NT2/D1 (cell line): ENCODE measurements around the gene MYF5.
A peak's percentile ranks its signal among the peaks of the same experiment; 100 is the strongest.

Experiments used
- DNase-seq: peaks from one replicate; pipeline ENCODE4 v3.0.0-alpha.2; 2011; ENCODE audit warnings: low read depth, low spot score
- H3K27me3 ChIP-seq: 2 replicates; pipeline ENCODE4 v1.6.0; 2011; ENCODE audit warnings: mild to moderate bottlenecking; ENCODE audit not compliant: insufficient read length, insufficient read depth
- H3K36me3 ChIP-seq: 2 replicates; pipeline ENCODE4 v1.6.1; 2011; ENCODE audit warnings: mild to moderate bottlenecking, low read length, mixed read lengths; ENCODE audit not compliant: insufficient read depth, insufficient read length
- H3K4me1 ChIP-seq: 2 replicates; pipeline ENCODE4 v1.5.1; 2011; ENCODE audit not compliant: insufficient read depth, insufficient read length
- H3K4me3 ChIP-seq: 2 replicates; pipeline ENCODE4 v1.5.1; 2011; ENCODE audit warnings: low read depth; ENCODE audit not compliant: insufficient read length
- H3K9ac ChIP-seq: 2 replicates; pipeline ENCODE4 v1.6.0; 2011; ENCODE audit warnings: low read depth; ENCODE audit not compliant: insufficient read length
- H3K9me3 ChIP-seq: 2 replicates; pipeline ENCODE4 v1.5.1; 2011; ENCODE audit warnings: mild to moderate bottlenecking, low read length; ENCODE audit not compliant: insufficient read depth
- SUZ12 ChIP-seq: IDR thresholded peaks from 2 replicates; pipeline ENCODE4 v1.6.1; 2011; ENCODE audit not compliant: insufficient read length, insufficient read depth; ENCODE audit errors: extremely low read depth
- YY1 ChIP-seq: IDR thresholded peaks from 2 replicates; pipeline ENCODE4 v1.6.1; 2011; ENCODE audit not compliant: insufficient read length, insufficient read depth
- ZNF274 ChIP-seq: IDR thresholded peaks from 2 replicates; pipeline ENCODE4 v1.6.1; 2011; ENCODE audit warnings: mild to moderate bottlenecking, low read depth, low read length

MYF5 gene

DNA sequence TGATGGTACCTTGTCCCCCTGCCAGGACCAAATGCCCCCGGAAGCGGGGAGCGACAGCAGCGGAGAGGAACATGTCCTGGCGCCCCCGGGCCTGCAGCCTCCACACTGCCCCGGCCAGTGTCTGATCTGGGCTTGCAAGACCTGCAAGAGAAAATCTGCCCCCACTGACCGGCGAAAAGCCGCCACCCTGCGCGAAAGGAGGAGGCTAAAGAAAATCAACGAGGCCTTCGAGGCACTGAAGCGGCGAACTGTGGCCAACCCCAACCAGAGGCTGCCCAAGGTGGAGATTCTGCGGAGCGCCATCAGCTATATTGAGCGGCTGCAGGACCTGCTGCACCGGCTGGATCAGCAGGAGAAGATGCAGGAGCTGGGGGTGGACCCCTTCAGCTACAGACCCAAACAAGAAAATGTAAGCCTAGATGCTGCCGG is 8.9 kb upstream of the MYF5 start:
- Histone ChIP-seq H3K27me3 (no peaks in the 10 kb centered on the region), H3K9ac (no peak overlapping the region), H3K36me3 (no peaks in the 10 kb centered on the region), H3K9me3 (peaks cover 5% of the 10 kb centered on the region; the same call in 1 of the 2 replicates), H3K4me1 (no peaks in the 10 kb centered on the region), H3K4me3 (no peak overlapping the region)
- DNase-seq = no peak
- TF ChIP-seq SUZ12 (no peak), ZNF274 (no peak), YY1 (no peak)

DNA sequence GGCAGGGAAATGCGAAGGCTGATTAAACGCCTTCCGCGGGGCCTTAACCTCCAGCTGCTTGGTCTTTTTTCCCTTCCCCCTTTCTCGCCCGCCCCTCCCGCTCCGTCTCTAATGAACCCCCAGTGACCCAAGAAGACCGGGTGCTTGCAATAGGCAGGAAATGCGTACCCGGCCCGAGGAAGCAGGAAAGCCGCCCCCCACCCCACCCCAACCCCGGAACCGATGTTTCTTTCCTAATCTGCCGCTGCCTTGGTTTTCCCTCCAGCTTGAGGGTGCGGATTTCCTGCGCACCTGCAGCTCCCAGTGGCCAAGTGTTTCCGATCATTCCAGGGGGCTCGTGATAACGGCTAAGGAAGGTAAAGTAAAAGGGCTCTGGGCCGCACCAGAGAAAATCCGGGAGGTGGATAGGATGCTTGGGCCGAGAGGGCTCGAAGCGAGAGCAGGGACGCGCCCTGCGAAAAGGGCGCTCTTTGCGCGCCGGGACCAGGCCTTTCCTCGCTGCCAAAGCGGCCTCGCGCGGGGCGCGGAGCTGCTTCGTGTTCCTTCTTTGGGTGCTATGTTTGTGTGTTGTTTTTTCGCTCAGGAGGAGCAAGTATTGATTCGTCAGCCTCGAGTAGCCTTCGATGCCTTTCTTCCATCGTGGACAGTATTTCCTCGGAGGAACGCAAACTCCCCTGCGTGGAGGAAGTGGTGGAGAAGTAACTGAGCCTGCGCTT is 8.3 kb upstream of the MYF5 start:
- Histone ChIP-seq H3K36me3 (no peaks in the 10 kb centered on the region), H3K9ac (no peak overlapping the region), H3K9me3 (peaks cover 5% of the 10 kb centered on the region; the same call in 1 of the 2 replicates), H3K27me3 (no peaks in the 10 kb centered on the region), H3K4me1 (no peaks in the 10 kb centered on the region), H3K4me3 (no peak overlapping the region)
- TF ChIP-seq ZNF274 (no peak), SUZ12 (no peak), YY1 (no peak)
- DNase-seq = no peak

DNA sequence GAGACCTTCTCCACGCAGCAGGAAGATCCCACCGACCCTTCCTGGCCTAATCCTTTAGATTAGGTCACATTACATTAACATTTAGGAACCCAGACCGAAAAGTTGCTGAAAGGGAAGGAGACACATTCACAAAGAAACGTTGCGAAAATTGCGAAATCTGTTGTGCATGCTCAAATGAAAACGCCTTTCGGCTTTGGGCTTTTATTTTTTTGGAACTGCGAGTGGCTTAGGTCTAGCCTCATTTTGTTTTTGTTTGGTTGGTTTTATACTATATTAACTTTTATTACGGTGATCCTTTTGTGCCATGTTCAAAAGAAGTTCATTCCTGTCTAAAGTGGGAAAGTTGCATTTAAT is 7.8 kb upstream of the MYF5 start:
- no peak overlapping the region for H3K9ac ChIP-seq
- no peak overlapping the region for H3K4me3 ChIP-seq
- H3K9me3 ChIP-seq = peaks cover 5% of the 10 kb centered on the region; the same call in 1 of the 2 replicates
- DNase-seq = no peak
- no peaks in the 10 kb centered on the region for H3K4me1 ChIP-seq
- no peaks in the 10 kb centered on the region for H3K36me3 ChIP-seq
- no peaks in the 10 kb centered on the region for H3K27me3 ChIP-seq
- no peak for TF ChIP-seq ZNF274
- TF ChIP-seq SUZ12 = no peak
- TF ChIP-seq YY1 = no peak

DNA sequence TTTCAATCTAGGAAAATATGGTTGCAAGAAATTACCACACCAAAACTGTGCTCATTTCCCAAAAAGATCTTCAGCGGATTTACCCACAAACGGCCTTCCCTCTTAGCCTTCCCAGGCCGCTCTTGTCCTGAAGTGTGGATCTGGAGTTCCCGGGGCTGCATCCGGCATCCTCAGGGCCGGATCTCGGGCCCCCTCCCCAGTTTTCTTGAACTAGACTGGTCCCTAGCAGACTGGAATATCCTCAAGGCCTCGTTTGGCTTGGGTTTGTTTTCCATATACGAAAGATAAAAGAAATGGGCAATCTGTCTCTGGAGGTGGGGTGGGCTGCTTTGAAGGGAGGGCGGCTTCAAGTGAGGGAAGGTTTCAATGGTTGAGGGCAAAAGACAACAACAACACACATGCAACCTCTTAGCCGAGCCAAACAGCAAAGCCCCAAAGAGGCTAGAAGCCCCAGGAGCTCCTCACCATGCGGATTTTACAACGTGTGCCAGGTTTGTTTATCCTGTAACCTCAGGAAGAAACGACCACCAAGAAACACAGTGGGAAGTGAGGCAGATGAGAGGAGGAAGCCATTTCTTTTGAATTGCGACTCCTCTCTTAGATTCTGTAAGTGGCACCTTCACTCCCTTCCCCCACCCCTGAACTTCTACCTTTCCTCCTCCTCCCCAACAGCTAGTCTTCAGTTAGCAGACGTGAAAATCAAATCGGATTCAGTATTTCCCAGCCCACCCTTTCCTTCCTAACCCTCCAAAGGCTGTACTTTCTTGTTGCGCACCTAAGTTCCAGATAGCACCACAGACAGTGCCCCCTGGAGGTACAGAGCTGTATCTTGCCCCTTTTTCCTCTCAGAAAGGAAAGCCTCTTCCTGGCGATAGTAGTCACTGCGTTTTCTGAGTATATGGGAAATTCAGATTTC is 6.6 kb upstream of the MYF5 start:
- H3K9me3 ChIP-seq = peaks cover 5% of the 10 kb centered on the region; the same call in 1 of the 2 replicates
- TF ChIP-seq YY1 = no peak
- no peak for TF ChIP-seq ZNF274
- no peak for TF ChIP-seq SUZ12
- H3K4me3 ChIP-seq = no peak overlapping the region
- no peak overlapping the region for H3K9ac ChIP-seq
- DNase-seq = peak; percentile 35
- peaks cover 2% of the 10 kb centered on the region for H3K4me1 ChIP-seq
- no peaks in the 10 kb centered on the region for H3K36me3 ChIP-seq
- no peaks in the 10 kb centered on the region for H3K27me3 ChIP-seq

DNA sequence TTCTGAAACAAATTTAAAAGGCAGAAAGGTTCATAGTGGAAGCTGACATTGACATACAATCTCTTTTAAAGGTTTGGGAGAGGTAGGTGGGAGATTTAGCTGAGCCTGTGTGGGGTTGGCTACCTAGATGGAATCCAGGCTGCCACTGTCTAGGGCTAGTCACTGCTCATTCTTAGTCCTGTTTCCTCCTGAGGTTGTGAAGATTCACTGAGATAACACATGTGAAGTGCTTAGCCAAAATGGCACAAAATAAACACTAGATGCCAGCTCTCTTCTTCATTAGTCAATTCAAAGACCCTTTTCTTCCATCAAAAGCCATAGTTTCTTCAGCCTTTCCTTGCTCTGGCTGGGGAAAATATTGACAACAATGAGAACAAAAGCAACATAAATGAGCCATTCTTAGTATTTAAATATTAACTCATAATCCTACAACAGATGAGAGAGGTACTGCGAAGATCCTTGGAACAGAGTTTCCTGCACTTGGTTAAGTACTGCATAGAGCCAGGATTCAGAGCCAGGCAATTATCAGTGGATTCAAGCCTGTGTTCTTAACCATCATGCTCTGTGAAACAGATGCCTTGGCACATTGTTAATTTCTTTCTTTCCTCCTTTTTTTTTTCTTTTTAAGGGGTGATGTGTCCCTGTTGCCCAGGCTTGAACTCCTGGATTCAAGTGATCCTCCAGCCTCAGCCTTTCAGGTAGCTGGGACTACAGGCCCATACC is 5.8 kb upstream of the MYF5 start:
- no peaks in the 10 kb centered on the region for H3K27me3 ChIP-seq

DNA sequence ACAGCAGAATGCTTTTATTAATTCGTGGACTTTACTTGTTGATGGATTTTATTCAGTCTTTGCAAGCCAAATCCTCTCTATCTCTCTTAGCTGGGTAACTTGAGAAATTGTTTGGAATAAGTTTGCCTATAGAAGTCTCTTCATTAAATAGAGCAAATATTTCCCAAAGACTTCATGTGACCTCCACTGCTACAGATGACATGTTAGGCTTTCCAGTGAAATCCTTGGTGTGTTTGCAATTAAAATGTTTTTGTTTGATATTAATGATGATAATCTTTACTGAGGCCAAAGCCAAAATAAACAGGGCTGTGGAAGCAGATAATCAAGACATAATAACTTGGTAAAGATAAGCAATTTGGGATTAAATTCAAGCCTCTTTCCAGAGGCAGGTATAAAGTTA is 4.8 kb upstream of the MYF5 start:
- Histone ChIP-seq H3K9ac (no peak overlapping the region), H3K27me3 (no peaks in the 10 kb centered on the region), H3K9me3 (peaks cover 6% of the 10 kb centered on the region; the same call in 1 of the 2 replicates), H3K4me1 (peaks cover 5% of the 10 kb centered on the region), H3K36me3 (no peaks in the 10 kb centered on the region), H3K4me3 (no peak overlapping the region)
- TF ChIP-seq YY1 (no peak), SUZ12 (no peak), ZNF274 (no peak)
- DNase-seq = no peak

More for the DNA sequence above, 5.8 kb upstream of the MYF5 start:
- Histone ChIP-seq H3K4me1 (peaks cover 5% of the 10 kb centered on the region), H3K4me3 (no peak overlapping the region), H3K9ac (no peak overlapping the region), H3K9me3 (peaks cover 5% of the 10 kb centered on the region; the same call in 1 of the 2 replicates), H3K36me3 (no peaks in the 10 kb centered on the region)
- TF ChIP-seq ZNF274 (no peak), YY1 (no peak), SUZ12 (no peak)
- DNase-seq = no peak
